Lower leg skin (tissue), 4 donors: ENCODE data around the gene TOP2B. TPM values are rescaled to one million over a fixed set of nuclear protein-coding genes. Genes with fewer than 3 reads are reported as not detected.
A peak's percentile ranks its signal among the peaks of the same experiment; 100 is the strongest.

Experiments used
- DNase-seq, 2 donors: peaks; one replicate each; pipeline ENCODE4 v3.0.0-alpha.2; 2019; ENCODE audit warnings: low spot score in 2 of 2
- H3K4me3 ChIP-seq: fragments of 200-600 bp; sonication (generic); 2 replicates; pipeline ENCODE4 v1.5.1; 2017; ENCODE audit warnings: mild to moderate bottlenecking, low read depth; ENCODE audit not compliant: poor library complexity, severe bottlenecking
- POLR2A ChIP-seq, 2 donors: fragments of 450-650 bp; IDR thresholded peaks; one replicate each; pipeline ENCODE4 v1.6.1; 2016 to 2017; ENCODE audit warnings: antibody characterized with exemption in 2 of 2, mild to moderate bottlenecking in 1 of 2, moderate library complexity in 1 of 2
- WGBS, 2 donors: methylation state at CpG; one replicate each; pipeline ENCODE4 v1.1.5; 2018; 5-methylcytosine and 5-hydroxymethylcytosine counted together
- intact Hi-C: fragments of 100-400 bp; cut with DNase I; formaldehyde crosslinking; loops from one replicate; pipeline ENCODE4 v1.15.0; 2023; ENCODE audit warnings: low total_unique reads
- total RNA-seq, 4 donors: library from RNA; depleted of rRNA; stranded (reverse); fragments of >200 nt; gene quantifications; one replicate each; pipeline ENCODE4 v1.1.0, GENCODE V29; 2016
- TF ChIP-seq, protein P1 (sequence below), 3 donors: fragments of 450-650 bp; IDR thresholded peaks; one replicate each; pipeline ENCODE4 v1.5.1; 2016; ENCODE audit warnings: antibody characterized with exemption in 3 of 3, mild to moderate bottlenecking in 3 of 3, moderate library complexity in 2 of 3

Gene TOP2B
- total RNA-seq, 4 donors from 2014 or later = 62.9 to 77.4 (median 65.4) TPM

DNA sequence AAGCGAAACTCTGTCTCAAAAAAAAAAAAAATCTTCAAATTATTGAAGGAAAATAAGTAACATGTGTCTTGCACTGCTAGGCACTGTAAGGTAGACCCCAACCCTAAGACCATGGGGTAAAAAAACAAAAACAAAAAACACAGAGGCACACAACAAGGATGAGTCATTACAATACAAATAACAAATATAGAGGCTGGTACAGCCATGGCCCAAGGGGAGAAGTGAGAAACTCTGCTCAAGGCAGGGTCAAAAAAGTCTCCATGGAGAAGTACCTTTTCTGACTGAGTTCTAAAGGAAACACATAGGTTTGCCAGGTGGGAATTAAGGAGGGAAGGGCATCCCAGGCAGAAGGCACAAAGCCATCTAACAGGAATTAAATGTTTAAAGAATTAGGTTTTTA is 54.5 kb downstream of the TOP2B start:
- DNase-seq = no peak
- WGBS, 2 donors = 100% methylated on average over 1 of the region's 1 CpG
- intact Hi-C loops = no loop called here
- H3K4me3 ChIP-seq = no peak overlapping the region
- TF ChIP-seq, protein P1, sequence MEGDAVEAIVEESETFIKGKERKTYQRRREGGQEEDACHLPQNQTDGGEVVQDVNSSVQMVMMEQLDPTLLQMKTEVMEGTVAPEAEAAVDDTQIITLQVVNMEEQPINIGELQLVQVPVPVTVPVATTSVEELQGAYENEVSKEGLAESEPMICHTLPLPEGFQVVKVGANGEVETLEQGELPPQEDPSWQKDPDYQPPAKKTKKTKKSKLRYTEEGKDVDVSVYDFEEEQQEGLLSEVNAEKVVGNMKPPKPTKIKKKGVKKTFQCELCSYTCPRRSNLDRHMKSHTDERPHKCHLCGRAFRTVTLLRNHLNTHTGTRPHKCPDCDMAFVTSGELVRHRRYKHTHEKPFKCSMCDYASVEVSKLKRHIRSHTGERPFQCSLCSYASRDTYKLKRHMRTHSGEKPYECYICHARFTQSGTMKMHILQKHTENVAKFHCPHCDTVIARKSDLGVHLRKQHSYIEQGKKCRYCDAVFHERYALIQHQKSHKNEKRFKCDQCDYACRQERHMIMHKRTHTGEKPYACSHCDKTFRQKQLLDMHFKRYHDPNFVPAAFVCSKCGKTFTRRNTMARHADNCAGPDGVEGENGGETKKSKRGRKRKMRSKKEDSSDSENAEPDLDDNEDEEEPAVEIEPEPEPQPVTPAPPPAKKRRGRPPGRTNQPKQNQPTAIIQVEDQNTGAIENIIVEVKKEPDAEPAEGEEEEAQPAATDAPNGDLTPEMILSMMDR (IDR thresholded peaks at IDR 0.05) = no peak
- no peak for TF ChIP-seq POLR2A (IDR thresholded peaks at IDR 0.05)

DNA sequence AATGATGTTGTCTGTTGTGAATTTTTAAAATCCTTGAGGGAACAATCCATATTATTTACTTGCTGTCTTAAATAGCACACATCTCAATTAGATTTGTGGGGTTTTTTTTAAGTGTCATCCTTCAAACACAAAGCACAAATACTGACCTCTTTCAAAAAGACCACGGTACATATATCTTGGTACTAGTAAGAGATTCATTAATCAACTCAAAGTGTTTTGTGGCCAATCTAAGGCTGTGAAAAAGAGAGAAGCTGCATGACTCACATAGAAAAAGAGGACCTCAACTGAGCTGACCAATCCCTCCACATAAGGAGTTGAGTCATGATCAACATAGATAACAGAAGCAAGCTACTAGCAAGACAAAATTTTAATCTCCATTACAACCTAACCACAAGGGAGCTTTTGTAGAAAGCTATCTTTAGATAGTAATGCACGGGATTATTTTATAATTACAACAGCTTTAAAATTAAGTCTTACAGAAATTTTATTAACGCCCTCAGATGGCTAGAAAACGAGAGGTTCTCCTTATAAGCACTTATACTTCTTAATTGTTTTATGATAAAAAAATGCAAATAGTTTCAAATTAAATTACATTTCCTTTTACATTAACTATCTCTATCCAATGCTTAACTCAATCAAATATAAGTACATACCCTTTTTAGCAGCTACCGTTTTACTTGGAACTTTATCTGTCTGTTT is 60.5 kb downstream of the TOP2B start:
- no peak for TF ChIP-seq POLR2A (IDR thresholded peaks at IDR 0.05)
- TF ChIP-seq, protein P1 (IDR thresholded peaks at IDR 0.05) = no peak
- WGBS, 2 donors = 69 to 78% methylated on average over 5 of the region's 5 CpGs

DNA sequence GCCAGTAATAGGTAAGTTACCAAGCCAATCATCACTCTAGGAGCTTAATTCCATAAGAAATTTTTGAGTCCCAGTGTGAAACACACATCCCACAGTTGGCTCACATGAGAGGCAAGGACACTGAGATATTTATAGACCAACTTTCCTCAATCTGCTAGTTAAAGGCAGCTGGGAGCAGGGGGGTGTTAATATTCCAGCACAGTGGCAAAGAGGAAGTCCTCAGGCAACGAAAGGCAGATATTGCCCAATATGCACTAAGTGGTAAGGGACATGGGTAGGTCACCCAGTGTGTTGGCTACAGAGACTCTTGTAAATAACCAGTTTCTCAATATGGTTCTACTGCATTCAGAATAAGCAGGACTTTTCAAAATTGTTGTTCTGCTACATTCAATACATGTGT is 61.0 kb downstream of the TOP2B start:
- H3K4me3 ChIP-seq = no peak overlapping the region
- 44% methylated on average over 1 of the region's 1 CpG for WGBS, 2 donors
- TF ChIP-seq POLR2A (IDR thresholded peaks at IDR 0.05) = no peak
- TF ChIP-seq, protein P1 (IDR thresholded peaks at IDR 0.05) = no peak
- intact Hi-C loops = no loop called here
- DNase-seq = peak in 1 of 2 donors; percentile 29

More for the DNA sequence above, 60.5 kb downstream of the TOP2B start:
- H3K4me3 ChIP-seq = no peak overlapping the region
- DNase-seq = no peak
- intact Hi-C loops = no loop called here

DNA sequence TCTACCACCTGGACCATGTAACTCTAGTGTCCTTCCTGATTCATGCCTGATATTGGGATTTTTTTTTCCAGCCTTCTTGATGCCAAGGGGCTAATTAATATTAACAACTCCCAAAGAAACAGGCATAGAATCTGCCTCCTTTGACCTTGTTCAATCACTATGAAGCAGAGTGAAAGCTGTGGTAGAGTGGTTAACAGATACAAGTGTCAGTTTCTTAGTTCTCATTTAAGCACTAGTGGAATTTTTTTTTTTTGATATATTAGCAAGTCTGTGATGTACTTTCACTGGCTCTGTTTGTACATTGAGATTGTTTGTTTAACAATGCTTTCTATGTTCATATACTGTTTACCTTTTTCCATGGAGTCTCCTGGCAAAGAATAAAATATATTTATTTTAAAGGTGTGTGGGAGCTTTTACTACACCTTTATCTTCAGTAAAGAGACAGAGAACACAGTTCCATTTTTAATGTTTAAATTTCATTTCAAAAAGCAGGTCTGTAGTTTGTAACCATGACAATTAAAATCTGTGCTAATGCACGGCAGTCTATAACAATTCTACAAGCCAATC is 67.1 kb downstream of the TOP2B start:
- DNase-seq = no peak
- H3K4me3 ChIP-seq = no peak overlapping the region
- intact Hi-C loops = no loop called here
- WGBS, 2 donors = 81 to 84% methylated on average over 1 of the region's 1 CpG
- TF ChIP-seq POLR2A (IDR thresholded peaks at IDR 0.05) = no peak
- TF ChIP-seq, protein P1 (IDR thresholded peaks at IDR 0.05) = no peak

DNA sequence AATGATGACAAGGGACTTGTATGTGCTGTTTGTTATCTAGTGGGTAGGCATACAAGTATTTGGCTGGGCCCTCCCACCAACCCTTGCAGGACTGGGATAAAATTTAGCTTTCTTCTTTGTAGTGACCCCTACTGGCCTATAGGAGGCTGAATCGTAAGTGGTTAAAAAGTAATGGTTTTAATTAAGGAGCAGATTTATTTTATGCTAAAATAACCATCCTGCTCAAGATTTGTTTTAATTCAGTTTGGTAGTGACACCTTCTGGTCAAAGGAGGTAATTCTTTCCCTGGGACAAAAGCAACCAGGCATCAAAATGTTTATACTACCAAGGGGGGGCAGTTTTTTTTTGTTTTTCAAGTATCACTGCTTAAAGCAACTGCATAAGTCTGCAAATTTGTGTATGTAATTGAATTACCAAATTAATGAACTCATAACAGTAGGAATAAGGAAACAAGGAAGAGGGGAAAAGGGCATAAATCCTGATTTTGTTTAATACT is 70.7 kb downstream of the TOP2B start:
- H3K4me3 ChIP-seq = no peak overlapping the region
- 0% methylated on average over 1 of the region's 1 CpG for WGBS, 2 donors
- intact Hi-C loops = no loop called here
- TF ChIP-seq POLR2A (IDR thresholded peaks at IDR 0.05) = no peak
- TF ChIP-seq, protein P1 (IDR thresholded peaks at IDR 0.05) = peak in 1 of 3 donors; percentile 79
- no peak for DNase-seq
